DLD1 (cell line): ENCODE results near the gene NCOR1.
"Not testable (repeated sequence)": the region's sequence is repeated elsewhere in the genome, so short reads cannot be mapped to it uniquely, and the experiment has no call there.

Source experiments
- in situ Hi-C: cut with HindIII; loops from 2 replicates; pipeline ENCODE4 v1.10.0; 2017; ENCODE audit warnings: low sequenced_read_pairs

The NCOR1 gene

GRCh38 chr17:16101440-16101839 lies 113.9 kb downstream of the NCOR1 start:
- in situ Hi-C loops, result no loop called here

GRCh38 chr17:16100737-16101400 lies 114.5 kb downstream of the NCOR1 start:
- in situ Hi-C loops, result no loop called here

DNA sequence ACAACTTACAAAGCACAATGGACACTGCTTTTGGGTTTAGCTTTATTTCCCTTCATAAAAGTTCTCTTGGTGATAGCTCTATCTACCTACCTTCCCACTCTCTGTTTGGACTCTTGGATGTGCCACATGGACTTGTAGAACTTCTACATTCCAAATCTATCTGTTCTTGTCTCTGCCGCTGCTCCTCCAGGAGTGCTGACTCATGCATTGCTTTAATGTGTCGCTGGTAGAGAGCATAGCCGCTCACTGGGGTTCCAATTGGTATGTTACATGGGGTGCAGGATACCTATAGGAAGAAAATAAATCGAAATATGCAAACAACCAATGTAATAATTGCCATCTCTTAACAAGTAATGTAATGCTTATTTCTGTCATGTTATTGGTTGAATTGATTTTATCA lies 123.6 kb downstream of the NCOR1 start:
- in situ Hi-C loops, result no loop called here

DNA sequence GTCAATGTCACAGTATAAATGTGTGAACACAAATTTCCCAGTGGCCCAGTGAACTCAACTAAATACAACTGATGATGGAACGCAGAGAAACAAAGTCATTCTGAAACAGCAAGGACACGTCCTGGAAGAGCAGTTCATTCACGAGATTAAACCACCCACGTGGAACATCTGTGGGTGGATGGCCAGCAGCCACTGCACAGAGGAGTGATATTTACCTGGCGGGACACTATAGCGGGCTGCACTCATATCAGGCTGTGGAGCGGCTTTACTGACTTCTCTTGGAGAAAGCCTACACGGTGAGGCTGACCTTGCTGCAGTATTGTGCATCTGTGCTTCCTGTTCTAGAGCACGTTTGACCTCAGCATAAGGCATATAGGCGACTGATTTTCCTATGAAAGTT lies 128.4 kb downstream of the NCOR1 start:
- in situ Hi-C loops, result no loop called here

DNA sequence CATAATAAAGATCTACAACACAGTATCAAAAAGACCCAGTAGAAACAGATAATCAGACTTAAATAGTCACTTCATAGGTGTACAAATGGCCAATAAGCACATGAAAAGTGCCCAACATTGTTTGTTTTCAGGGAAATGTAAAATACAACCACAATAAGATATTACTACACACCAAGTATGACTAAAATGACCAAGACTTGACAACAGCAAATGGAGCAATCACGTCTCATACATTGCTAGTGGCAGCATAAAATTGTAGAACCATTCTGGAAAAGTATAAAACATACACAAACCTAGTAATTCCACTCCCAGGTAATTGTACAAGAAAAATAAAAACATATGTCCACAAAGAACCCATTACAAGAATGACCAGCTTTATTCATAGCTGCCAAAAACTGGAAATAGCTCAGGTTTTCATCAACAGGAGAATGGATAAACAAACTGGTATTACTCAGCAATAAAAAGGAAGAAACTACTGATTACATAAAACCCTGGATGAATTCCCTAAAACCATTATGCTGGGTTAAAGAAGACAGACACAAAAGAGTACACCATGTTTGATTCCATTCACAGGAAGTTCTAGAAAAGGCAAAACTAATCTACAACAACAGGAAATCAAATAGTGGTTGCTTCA lies 130.2 kb downstream of the NCOR1 start:
- in situ Hi-C loops, result no loop called here

DNA sequence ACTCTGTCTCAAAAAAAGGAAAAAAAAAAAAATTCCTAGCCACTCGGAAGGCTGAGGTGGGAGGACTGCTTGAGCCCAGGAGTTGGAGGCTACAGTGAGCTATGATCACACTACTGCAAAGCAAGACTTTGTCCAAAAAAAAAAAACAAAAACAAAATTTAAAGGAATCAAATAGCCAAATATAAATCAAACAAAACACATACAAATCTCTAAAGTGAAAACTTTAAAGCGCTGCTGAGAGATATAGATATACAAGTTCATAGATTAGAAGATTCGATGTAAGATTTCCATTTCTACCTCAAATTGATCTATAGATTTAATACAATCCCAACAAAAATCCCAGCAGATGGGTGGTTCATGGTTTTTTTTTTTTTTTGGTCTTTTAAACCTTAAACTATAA lies 132.1 kb downstream of the NCOR1 start:
- in situ Hi-C loops, result no loop called here

DNA sequence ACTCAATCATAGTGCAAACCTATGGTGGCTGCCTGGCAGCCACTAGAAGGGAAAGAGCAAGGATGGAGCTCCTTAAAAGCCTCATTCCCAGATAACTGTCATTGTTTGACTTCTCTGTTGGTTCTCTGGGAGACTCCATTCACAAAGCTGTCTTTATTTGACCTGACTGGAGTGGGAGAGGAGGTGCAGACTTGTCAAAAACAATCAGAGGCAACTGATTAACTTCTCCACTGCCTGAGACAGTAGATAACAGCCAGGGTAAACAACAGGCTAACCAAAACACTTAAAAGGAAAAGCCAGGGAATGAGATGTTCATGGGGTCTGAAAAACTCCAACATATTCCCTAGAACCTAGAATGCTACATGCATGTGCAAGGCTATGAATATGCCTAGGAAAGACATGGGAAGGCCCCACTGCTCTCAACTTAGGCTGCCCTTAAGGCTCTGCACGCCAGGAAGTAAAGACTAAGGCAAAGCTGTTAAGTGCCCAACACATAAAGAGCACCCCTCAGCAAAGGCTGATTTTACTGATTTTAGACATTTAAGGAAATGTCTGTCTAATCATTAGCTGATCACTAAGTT lies 133.7 kb downstream of the NCOR1 start:
- in situ Hi-C loops, result no loop called here

- in situ Hi-C loops, result no loop called here
These were observed 135.0 kb downstream of the NCOR1 start for GRCh38 chr17:16080366-16080765.

DNA sequence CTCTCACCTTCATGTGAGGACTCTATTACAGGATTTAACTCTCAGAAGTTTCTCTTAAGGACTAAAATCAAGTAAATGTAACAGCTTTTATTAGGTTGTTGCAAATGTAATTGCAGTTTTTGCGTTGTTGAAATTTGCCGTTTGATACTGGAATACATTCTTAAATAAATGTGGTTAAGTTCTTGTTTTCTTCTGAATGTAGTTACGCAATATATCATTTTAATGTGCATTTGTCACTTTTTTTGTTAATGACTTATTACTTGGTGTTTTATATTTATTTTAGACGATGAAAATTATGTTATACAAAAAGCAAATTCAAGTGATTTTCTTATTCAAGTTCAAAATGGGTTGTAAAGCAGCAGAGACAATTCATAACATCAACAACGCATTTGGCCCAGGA lies 139.4 kb downstream of the NCOR1 start:
- in situ Hi-C loops, result no loop called here

DNA sequence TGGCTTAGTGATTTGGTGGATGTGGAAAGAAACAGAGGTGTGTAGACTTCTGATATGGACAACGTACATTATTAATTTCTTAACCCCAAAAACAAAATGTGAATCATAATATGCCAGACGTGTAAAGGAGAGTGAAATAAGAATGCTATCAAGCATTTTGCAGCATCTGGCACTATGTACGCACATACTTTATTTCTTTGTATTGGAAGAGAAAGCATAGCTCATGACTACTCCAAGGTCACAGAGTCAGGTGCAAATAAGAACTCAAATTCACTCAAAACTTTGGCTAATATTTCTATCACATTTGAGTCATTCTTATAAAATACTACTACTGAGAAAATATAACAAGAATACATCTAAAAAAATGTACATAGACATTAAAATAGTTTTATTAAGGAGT lies 140.9 kb downstream of the NCOR1 start:
- in situ Hi-C loops, result no loop called here

GRCh38 chr17:16073845-16074244 lies 141.5 kb downstream of the NCOR1 start:
- in situ Hi-C loops, result no loop called here

DNA sequence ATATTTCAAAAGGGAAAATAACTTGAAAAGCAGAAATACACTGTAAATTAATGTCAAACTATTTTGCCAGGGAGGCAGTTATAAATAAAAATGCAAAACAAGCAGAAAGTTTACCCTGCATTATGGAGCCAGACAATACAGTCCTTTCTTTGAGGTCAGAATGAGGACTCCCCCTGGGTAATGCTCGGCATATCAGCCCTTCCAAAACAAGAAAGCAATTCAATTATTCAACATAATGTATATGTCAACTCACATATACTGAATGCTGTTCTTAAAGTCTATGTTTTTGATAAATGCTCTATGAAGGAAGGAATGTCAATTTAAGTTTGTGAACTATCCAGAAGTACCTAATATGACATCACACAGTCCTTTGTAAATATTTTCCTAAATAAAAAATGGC lies 143.3 kb downstream of the NCOR1 start:
- in situ Hi-C loops, result no loop called here

- in situ Hi-C loops, result no loop called here
These were observed 147.0 kb downstream of the NCOR1 start for GRCh38 chr17:16068323-16068722.

GRCh38 chr17:16066125-16066524 lies 149.2 kb downstream of the NCOR1 start:
- in situ Hi-C loops, result no loop called here

DNA sequence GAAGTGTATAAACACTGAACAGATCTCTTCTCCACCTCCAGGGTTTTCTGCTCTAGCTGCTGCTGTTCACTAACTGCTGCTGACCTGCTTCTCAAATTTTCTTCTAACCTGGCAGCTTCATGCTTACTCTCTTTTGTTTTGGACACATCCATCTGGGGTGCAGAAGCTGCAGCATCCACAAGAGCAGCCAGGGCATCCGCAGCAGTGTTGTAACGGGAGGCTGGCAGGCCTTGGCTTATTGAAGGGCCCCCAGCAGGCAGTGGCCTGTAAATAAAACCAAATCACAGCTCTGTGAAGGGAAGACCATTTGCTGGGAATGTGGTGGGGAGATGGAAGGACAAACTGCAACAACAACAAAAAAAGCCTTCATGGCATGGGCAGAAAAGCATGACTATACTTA lies 153.7 kb downstream of the NCOR1 start:
- in situ Hi-C loops, result no loop called here

DNA sequence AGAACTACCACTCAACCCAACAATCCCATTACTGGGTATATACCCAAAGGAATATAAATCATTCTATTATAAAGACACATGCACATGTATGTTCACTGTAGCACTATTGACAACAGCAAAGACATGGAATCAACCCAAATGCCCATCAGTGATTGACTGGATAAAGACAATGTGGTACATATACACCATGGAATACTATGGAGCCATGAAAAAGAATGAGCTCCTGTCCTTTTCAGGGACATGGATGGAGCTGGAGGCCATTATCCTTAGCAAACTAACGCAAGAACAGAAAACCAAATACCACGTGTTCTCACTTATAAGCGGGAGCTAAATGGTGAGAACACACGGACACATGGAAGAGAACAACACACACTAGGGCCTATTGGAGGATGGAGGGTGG lies 160.2 kb downstream of the NCOR1 start:
- in situ Hi-C loops, result not testable (repeated sequence)

GRCh38 chr17:16052486-16052885 lies 162.8 kb downstream of the NCOR1 start:
- in situ Hi-C loops, result no loop called here

- in situ Hi-C loops, result no loop called here
These were observed 164.5 kb downstream of the NCOR1 start for GRCh38 chr17:16050844-16051243.

- in situ Hi-C loops, result no loop called here
These were observed 166.4 kb downstream of the NCOR1 start for GRCh38 chr17:16048811-16049449.

- in situ Hi-C loops, result no loop called here
These were observed 168.4 kb downstream of the NCOR1 start for GRCh38 chr17:16046966-16047365.

DNA sequence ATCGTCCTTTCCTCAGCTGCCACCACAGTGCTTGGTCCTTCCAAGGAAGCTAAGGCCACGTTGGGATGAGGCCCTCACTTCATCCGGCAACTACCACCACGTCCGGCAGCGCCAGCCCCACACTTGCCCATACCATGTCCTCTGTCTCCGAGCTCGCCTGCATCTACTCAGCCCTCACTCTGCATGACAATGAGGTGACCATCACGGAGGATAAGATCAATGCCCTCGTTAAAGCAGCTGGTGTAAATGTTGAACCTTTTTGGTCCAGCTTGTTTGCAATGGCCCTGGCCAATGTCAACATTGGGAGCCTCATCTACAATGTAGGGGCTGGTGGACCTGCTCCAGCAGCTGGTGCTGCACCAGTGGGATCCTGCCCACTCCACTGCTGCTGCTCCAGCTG lies 170.8 kb downstream of the NCOR1 start:
- in situ Hi-C loops, result no loop called here

- in situ Hi-C loops, result no loop called here
These were observed 174.6 kb downstream of the NCOR1 start for GRCh38 chr17:16040710-16041251.
